Fibroblast of lung (primary cell): ENCODE data around the gene FLNC.

Source experiments
- EZH2 ChIP-seq: IDR thresholded peaks from 2 replicates; pipeline ENCODE4 v1.5.1; 2012; ENCODE audit warnings: low read length, control low read depth, mild to moderate bottlenecking; ENCODE audit errors: missing control alignments
- TF ChIP-seq, protein P1 (sequence below), 2 donors: IDR thresholded peaks in 1 of 2; conservative IDR thresholded peaks in 1 of 2; 1 replicate in 1 of 2; 2 replicates in 1 of 2; pipeline ENCODE4 v1.5.1; 2011 to 2012; ENCODE audit warnings: low read length in 2 of 2, control low read depth in 1 of 2, inconsistent platforms in 1 of 2, low read depth in 1 of 2, mild to moderate bottlenecking in 1 of 2

DNA sequence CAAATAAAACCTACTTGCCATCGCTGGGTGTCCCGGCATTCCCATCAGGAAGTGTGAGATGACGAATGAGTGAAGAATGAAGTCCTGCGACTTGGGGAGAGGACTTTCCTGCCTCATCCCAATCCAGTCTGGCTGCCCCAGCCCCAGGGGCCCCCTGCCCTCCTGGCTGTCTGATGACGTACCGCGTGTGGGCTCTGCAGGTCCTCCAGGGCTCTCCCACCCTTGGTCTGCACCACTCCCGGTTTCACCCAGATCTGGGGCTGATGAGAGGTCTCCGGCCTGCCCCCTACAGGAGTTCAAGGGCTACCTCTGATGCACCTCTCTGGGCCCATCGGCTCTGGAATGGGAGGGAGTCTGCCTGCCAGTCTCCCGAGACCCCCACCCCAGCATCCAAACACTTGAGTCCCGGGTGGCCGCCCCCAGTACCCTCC, 42.2 kb downstream of the FLNC start:
- TF ChIP-seq, protein P1, sequence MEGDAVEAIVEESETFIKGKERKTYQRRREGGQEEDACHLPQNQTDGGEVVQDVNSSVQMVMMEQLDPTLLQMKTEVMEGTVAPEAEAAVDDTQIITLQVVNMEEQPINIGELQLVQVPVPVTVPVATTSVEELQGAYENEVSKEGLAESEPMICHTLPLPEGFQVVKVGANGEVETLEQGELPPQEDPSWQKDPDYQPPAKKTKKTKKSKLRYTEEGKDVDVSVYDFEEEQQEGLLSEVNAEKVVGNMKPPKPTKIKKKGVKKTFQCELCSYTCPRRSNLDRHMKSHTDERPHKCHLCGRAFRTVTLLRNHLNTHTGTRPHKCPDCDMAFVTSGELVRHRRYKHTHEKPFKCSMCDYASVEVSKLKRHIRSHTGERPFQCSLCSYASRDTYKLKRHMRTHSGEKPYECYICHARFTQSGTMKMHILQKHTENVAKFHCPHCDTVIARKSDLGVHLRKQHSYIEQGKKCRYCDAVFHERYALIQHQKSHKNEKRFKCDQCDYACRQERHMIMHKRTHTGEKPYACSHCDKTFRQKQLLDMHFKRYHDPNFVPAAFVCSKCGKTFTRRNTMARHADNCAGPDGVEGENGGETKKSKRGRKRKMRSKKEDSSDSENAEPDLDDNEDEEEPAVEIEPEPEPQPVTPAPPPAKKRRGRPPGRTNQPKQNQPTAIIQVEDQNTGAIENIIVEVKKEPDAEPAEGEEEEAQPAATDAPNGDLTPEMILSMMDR (conservative IDR thresholded peaks at IDR 0.05 in 1 of 2, IDR thresholded peaks at IDR 0.05 in 1 of 2; ENCODE audit: low read depth in 1 of 2, low read length in 2 of 2): no peak
- no peak for TF ChIP-seq EZH2
